Hepatocyte (in vitro differentiated cells): ENCODE measurements around the gene TOGARAM1. TPM values are rescaled to one million over a fixed set of nuclear protein-coding genes. Genes with fewer than 3 reads are reported as not detected.

Experiments used
- DNase-seq: peaks from one replicate; pipeline ENCODE4 v3.0.0-alpha.2; 2016; ENCODE audit warnings: low spot score
- H2AFZ ChIP-seq: fragments of 200-600 bp; sonication (generic); 2 replicates; pipeline ENCODE4 v1.6.0; 2016; ENCODE audit warnings: antibody characterized with exemption, mild to moderate bottlenecking
- H3K27ac ChIP-seq: fragments of 200-600 bp; sonication (generic); 2 replicates; pipeline ENCODE4 v1.5.1; 2016; ENCODE audit warnings: mild to moderate bottlenecking
- H3K27me3 ChIP-seq: fragments of 200-600 bp; sonication (generic); 2 replicates; pipeline ENCODE4 v1.6.1; 2016
- H3K36me3 ChIP-seq: fragments of 200-600 bp; sonication (generic); replicated peaks from 2 replicates; pipeline ENCODE4 v1.5.1; 2016; ENCODE audit warnings: low read depth; ENCODE audit not compliant: insufficient read depth
- H3K4me1 ChIP-seq: fragments of 200-600 bp; sonication (generic); 2 replicates; pipeline ENCODE4 v1.5.1; 2016; ENCODE audit warnings: mild to moderate bottlenecking, moderate library complexity; ENCODE audit not compliant: insufficient read depth
- H3K4me2 ChIP-seq: fragments of 200-600 bp; sonication (generic); 2 replicates; pipeline ENCODE4 v1.6.0; 2016
- H3K4me3 ChIP-seq: fragments of 200-600 bp; sonication (generic); 2 replicates; pipeline ENCODE4 v1.5.1; 2016; ENCODE audit warnings: mild to moderate bottlenecking
- H3K79me2 ChIP-seq: fragments of 200-600 bp; sonication (generic); 2 replicates; pipeline ENCODE4 v1.6.0; 2017; ENCODE audit warnings: mild to moderate bottlenecking
- H3K9me2 ChIP-seq: fragments of 200-600 bp; sonication (generic); replicated peaks from 2 replicates; pipeline ENCODE4 v1.6.0; 2017; ENCODE audit warnings: mild to moderate bottlenecking; ENCODE audit not compliant: insufficient read depth
- H3K9me3 ChIP-seq: fragments of 200-600 bp; sonication (generic); 2 replicates; pipeline ENCODE4 v1.5.1; 2016; ENCODE audit warnings: low read depth, mild to moderate bottlenecking
- H4K20me1 ChIP-seq: fragments of 200-600 bp; sonication (generic); 2 replicates; pipeline ENCODE4 v1.6.0; 2016; ENCODE audit warnings: mild to moderate bottlenecking; ENCODE audit not compliant: insufficient read depth, poor library complexity, severe bottlenecking
- EZH2 ChIP-seq: fragments of 200-600 bp; sonication (generic); IDR thresholded peaks from 2 replicates; pipeline ENCODE4 v1.6.1; 2016; ENCODE audit warnings: antibody characterized with exemption, mild to moderate bottlenecking, borderline replicate concordance
- EZH2phosphoT487 ChIP-seq: fragments of 200-600 bp; sonication (generic); IDR thresholded peaks from one replicate; pipeline ENCODE4 v1.6.1; 2018; ENCODE audit warnings: antibody characterized with exemption, mild to moderate bottlenecking, low read depth, moderate library complexity; ENCODE audit not compliant: unreplicated experiment, severe bottlenecking
- WGBS: methylation state at CpG from one replicate; pipeline ENCODE4 v1.1.6; 2016; ENCODE audit warnings: low lambda C conversion rate; ENCODE audit errors: missing lambda C conversion rate; 5-methylcytosine and 5-hydroxymethylcytosine counted together
- polyA plus RNA-seq: library from polyadenylated mRNA; unstranded; fragments of >200 nt; fragmentation: Nextera tagmentation; extraction: Ambion mirVana; gene quantifications from 2 replicates; pipeline ENCODE4 v1.2.1, GENCODE V29; 2016
- total RNA-seq: library from RNA; depleted of rRNA; stranded (reverse); fragments of >200 nt; gene quantifications from 2 replicates; pipeline ENCODE4 v1.2.3, GENCODE V29; 2014
- TF ChIP-seq, protein P1 (sequence below): fragments of 200-600 bp; sonication (generic); IDR thresholded peaks from 2 replicates; pipeline ENCODE4 v1.5.1; 2016; ENCODE audit warnings: antibody characterized with exemption, mild to moderate bottlenecking; ENCODE audit not compliant: poor library complexity

TOGARAM1 gene
- total and polyA plus RNA-seq, 2 experiments from 2014 or later, result 9.3 to 36.2 TPM

DNA sequence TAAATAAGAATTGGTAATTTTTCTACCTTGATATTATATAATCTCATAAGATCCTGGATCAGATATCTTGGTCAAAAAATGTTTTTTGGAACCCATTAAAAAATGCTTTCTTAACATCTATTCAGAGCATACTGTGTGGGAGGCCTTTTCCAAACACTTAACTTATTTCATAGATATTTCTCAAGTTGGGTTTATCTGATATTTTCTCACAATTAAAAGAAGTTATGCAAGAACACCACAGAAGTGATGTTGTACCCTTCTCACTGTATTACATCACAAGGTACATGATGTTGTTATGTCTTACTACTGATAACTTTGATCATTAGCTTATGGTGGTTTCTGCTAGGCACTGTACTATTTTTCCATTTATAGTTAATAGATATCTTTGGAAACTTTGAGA is 98.6 kb downstream of the TOGARAM1 start:
- no peak for DNase-seq
- no peaks in the 10 kb centered on the region for H3K9me3 ChIP-seq
- TF ChIP-seq EZH2, result no peak
- TF ChIP-seq, protein P1, sequence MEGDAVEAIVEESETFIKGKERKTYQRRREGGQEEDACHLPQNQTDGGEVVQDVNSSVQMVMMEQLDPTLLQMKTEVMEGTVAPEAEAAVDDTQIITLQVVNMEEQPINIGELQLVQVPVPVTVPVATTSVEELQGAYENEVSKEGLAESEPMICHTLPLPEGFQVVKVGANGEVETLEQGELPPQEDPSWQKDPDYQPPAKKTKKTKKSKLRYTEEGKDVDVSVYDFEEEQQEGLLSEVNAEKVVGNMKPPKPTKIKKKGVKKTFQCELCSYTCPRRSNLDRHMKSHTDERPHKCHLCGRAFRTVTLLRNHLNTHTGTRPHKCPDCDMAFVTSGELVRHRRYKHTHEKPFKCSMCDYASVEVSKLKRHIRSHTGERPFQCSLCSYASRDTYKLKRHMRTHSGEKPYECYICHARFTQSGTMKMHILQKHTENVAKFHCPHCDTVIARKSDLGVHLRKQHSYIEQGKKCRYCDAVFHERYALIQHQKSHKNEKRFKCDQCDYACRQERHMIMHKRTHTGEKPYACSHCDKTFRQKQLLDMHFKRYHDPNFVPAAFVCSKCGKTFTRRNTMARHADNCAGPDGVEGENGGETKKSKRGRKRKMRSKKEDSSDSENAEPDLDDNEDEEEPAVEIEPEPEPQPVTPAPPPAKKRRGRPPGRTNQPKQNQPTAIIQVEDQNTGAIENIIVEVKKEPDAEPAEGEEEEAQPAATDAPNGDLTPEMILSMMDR, result no peak
- no peak for TF ChIP-seq EZH2phosphoT487
- H3K27ac ChIP-seq, result no peak overlapping the region
- no peak overlapping the region for H2AFZ ChIP-seq
- H3K36me3 ChIP-seq, result no peaks in the 10 kb centered on the region
- H3K4me3 ChIP-seq, result no peak overlapping the region
- no peaks in the 10 kb centered on the region for H3K27me3 ChIP-seq
- peaks cover 31% of the 10 kb centered on the region for H3K79me2 ChIP-seq
- no peak overlapping the region for H3K4me2 ChIP-seq
- H3K9me2 ChIP-seq, result no peaks in the 10 kb centered on the region
- no peaks in the 10 kb centered on the region for H3K4me1 ChIP-seq
- no peaks in the 10 kb centered on the region for H4K20me1 ChIP-seq

DNA sequence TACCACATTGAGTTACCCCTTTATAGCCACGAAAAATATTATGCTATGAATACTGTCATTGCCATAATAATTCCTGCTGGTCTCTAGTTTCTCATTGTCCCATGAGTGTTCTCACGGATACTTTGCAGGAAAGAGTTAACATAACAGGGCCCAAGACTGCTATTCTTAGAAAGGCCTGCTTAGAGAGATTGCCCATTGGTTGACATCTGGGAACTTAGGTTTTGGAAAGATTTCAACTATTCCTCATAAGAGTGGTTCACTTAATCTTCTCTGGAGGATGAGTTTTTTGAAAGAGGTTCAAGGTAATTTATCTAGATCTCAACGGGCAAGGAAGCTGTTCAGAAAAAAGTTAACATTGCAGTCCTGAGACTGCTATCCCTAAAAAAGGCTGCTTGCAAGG is 103.5 kb downstream of the TOGARAM1 start:
- H3K79me2 ChIP-seq, result peaks cover 21% of the 10 kb centered on the region
- 74% methylated on average over 3 of the region's 3 CpGs for WGBS

DNA sequence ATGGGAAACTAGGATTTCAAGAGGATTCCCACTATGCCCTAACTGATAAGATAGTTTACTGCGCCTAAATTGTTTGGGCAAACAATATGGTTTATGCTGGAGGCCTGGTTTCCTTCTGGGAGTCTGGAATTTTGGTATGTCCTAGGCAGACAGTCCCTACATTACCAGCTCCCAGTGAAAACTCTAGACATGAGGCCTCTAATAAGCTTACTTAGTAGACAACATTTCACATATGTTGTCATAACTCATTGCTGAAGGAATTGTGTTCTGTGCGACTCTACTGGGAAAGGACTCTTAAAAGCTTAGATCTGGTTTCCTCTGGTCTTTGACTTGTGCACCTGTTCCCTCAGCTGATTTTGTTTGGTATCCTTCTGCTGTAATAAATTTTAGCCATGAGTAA is 104.0 kb downstream of the TOGARAM1 start:
- no peaks in the 10 kb centered on the region for H3K36me3 ChIP-seq
- H3K9me2 ChIP-seq, result no peaks in the 10 kb centered on the region
- no peak for DNase-seq
- H2AFZ ChIP-seq, result no peak overlapping the region
- TF ChIP-seq EZH2 (no peak), EZH2phosphoT487 (no peak)
- TF ChIP-seq, protein P1, result no peak
- H3K4me1 ChIP-seq, result no peaks in the 10 kb centered on the region
- no peaks in the 10 kb centered on the region for H3K9me3 ChIP-seq
- no peak overlapping the region for H3K4me3 ChIP-seq
- H3K27me3 ChIP-seq, result no peaks in the 10 kb centered on the region
- WGBS, result 60% methylated on average over 2 of the region's 2 CpGs
- H3K4me2 ChIP-seq, result no peak overlapping the region
- H4K20me1 ChIP-seq, result no peaks in the 10 kb centered on the region
- no peak overlapping the region for H3K27ac ChIP-seq
- H3K79me2 ChIP-seq, result peaks cover 21% of the 10 kb centered on the region

More for the DNA sequence above, 103.5 kb downstream of the TOGARAM1 start:
- TF ChIP-seq, protein P1, result no peak
- no peak for TF ChIP-seq EZH2phosphoT487
- TF ChIP-seq EZH2, result no peak
- Histone ChIP-seq H3K36me3 (no peaks in the 10 kb centered on the region), H3K4me2 (no peak overlapping the region), H3K4me3 (no peak overlapping the region), H3K27ac (no peak overlapping the region), H4K20me1 (no peaks in the 10 kb centered on the region), H3K4me1 (no peaks in the 10 kb centered on the region), H3K27me3 (no peaks in the 10 kb centered on the region), H3K9me2 (no peaks in the 10 kb centered on the region), H3K9me3 (no peaks in the 10 kb centered on the region), H2AFZ (no peak overlapping the region)
- DNase-seq, result no peak

DNA sequence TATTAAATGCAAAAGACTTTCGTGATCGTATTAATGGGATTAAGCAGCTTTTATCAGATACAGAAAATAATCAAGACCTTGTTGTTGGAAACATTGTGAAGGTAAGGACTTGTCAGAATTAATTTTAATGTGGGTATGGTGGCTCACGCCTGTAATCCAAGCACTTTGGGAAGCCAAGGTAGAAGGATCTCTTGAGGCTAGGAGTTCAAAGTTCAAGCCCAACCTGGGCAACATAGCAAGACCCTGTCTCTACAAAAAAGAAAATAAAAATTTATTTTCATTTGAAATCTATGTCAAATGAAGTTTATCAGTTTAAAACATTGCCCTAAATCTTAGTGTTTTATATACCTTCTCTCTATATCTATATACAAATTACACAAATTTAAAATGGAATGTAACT is 104.7 kb downstream of the TOGARAM1 start:
- Histone ChIP-seq H4K20me1 (no peaks in the 10 kb centered on the region), H3K4me2 (no peak overlapping the region), H3K27me3 (no peaks in the 10 kb centered on the region), H3K4me1 (no peaks in the 10 kb centered on the region), H3K9me2 (no peaks in the 10 kb centered on the region), H3K4me3 (no peak overlapping the region), H3K27ac (no peak overlapping the region), H2AFZ (no peak overlapping the region), H3K9me3 (no peaks in the 10 kb centered on the region), H3K36me3 (no peaks in the 10 kb centered on the region), H3K79me2 (peaks cover 21% of the 10 kb centered on the region)
- DNase-seq, result no peak
- TF ChIP-seq EZH2 (no peak), EZH2phosphoT487 (no peak)
- TF ChIP-seq, protein P1, result no peak
- 94% methylated on average over 3 of the region's 3 CpGs for WGBS
